SK-N-SH treated with all-trans-retinoic acid at 6 μM for 48 hours (cell line): ENCODE measurements around the gene JRKL.

ENCODE experiments used
- ARNTL ChIP-seq: fragments of 450-650 bp; formaldehyde crosslinking; IDR thresholded peaks from 2 replicates; pipeline ENCODE4 v1.5.0; 2020; ENCODE audit warnings: low read depth, mild to moderate bottlenecking, moderate library complexity, borderline replicate concordance
- BACH2 ChIP-seq: fragments of 250-450 bp; sonication (Bioruptor Pico); IDR thresholded peaks from 2 replicates; pipeline ENCODE4 v1.9.0; 2021; ENCODE audit warnings: mild to moderate bottlenecking, borderline replicate concordance
- SNAI2 ChIP-seq: fragments of 250-450 bp; sonication (Bioruptor Pico); IDR thresholded peaks from 2 replicates; pipeline ENCODE4 v1.5.0; 2020; ENCODE audit warnings: mild to moderate bottlenecking, moderate library complexity
- ZC3H10 ChIP-seq: fragments of 250-450 bp; sonication (Bioruptor Pico); IDR thresholded peaks from 2 replicates; pipeline ENCODE4 v1.5.1; 2021; ENCODE audit warnings: mild to moderate bottlenecking, moderate library complexity
- ZFP3 ChIP-seq: fragments of 250-450 bp; sonication (Bioruptor Pico); IDR thresholded peaks from 2 replicates; pipeline ENCODE4 v1.5.0; 2020; ENCODE audit warnings: mild to moderate bottlenecking, moderate library complexity
- ZFP30 ChIP-seq: fragments of 450-650 bp; formaldehyde crosslinking; IDR thresholded peaks from 2 replicates; pipeline ENCODE4 v1.5.0; 2022; ENCODE audit warnings: mild to moderate bottlenecking, moderate library complexity
- ZNF565 ChIP-seq: fragments of 450-650 bp; formaldehyde crosslinking; conservative IDR thresholded peaks from 2 replicates; pipeline ENCODE4 v1.5.0; 2020; ENCODE audit warnings: low read depth, mild to moderate bottlenecking, moderate library complexity
- ZNF70 ChIP-seq: fragments of 450-650 bp; formaldehyde crosslinking; IDR thresholded peaks from 2 replicates; pipeline ENCODE4 v1.5.0; 2020; ENCODE audit warnings: mild to moderate bottlenecking, moderate library complexity
- TF ChIP-seq, protein P1 (sequence below): fragments of 250-450 bp; sonication (Bioruptor Pico); IDR thresholded peaks from 2 replicates; pipeline ENCODE4 v1.8.0; 2021; ENCODE audit warnings: low read depth, mild to moderate bottlenecking, moderate library complexity, borderline replicate concordance
- TF ChIP-seq, protein P2 (sequence below): fragments of 250-450 bp; sonication (Bioruptor Pico); IDR thresholded peaks from 2 replicates; pipeline ENCODE4 v1.8.0; 2020; ENCODE audit warnings: mild to moderate bottlenecking, moderate library complexity, borderline replicate concordance
- TF ChIP-seq, protein P3 (sequence below): fragments of 250-450 bp; sonication (Bioruptor Pico); IDR thresholded peaks from 2 replicates; pipeline ENCODE4 v1.5.1; 2020; ENCODE audit warnings: low read depth, mild to moderate bottlenecking, moderate library complexity

DNA sequence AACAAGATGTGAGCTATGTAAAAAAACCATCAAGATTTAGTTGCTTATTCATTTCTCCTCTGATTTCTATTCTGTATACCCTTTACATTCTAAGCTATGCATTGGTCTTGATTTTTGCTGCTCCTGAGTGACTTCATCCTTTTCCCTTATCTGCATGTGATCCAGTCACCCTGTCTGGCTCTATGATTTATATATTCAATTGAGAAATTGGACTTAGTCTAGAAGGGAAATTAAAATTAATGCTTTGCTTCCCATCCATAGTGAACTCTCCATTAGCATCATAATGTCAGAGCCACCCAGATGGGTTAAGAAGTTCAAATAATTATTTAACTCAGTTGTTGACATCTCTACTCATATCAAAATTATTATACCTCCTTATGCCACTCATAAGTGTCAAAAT lies 5.0 kb downstream of the JRKL start:
- TF ChIP-seq BACH2 (CRISPR knock-in tag): no peak
- no peak for TF ChIP-seq SNAI2 (CRISPR knock-in tag)
- TF ChIP-seq, protein P1, sequence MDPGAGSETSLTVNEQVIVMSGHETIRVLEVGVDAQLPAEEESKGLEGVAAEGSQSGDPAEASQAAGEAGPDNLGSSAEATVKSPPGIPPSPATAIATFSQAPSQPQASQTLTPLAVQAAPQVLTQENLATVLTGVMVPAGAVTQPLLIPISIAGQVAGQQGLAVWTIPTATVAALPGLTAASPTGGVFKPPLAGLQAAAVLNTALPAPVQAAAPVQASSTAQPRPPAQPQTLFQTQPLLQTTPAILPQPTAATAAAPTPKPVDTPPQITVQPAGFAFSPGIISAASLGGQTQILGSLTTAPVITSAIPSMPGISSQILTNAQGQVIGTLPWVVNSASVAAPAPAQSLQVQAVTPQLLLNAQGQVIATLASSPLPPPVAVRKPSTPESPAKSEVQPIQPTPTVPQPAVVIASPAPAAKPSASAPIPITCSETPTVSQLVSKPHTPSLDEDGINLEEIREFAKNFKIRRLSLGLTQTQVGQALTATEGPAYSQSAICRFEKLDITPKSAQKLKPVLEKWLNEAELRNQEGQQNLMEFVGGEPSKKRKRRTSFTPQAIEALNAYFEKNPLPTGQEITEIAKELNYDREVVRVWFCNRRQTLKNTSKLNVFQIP: no peak
- TF ChIP-seq ZC3H10 (CRISPR knock-in tag): no peak
- TF ChIP-seq ZFP3 (CRISPR knock-in tag): no peak
- no peak for TF ChIP-seq ZFP30
- TF ChIP-seq, protein P2, sequence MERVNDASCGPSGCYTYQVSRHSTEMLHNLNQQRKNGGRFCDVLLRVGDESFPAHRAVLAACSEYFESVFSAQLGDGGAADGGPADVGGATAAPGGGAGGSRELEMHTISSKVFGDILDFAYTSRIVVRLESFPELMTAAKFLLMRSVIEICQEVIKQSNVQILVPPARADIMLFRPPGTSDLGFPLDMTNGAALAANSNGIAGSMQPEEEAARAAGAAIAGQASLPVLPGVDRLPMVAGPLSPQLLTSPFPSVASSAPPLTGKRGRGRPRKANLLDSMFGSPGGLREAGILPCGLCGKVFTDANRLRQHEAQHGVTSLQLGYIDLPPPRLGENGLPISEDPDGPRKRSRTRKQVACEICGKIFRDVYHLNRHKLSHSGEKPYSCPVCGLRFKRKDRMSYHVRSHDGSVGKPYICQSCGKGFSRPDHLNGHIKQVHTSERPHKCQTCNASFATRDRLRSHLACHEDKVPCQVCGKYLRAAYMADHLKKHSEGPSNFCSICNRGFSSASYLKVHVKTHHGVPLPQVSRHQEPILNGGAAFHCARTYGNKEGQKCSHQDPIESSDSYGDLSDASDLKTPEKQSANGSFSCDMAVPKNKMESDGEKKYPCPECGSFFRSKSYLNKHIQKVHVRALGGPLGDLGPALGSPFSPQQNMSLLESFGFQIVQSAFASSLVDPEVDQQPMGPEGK (CRISPR knock-in tag): no peak
- no peak for TF ChIP-seq ZNF565
- TF ChIP-seq ZNF70 (CRISPR knock-in tag): no peak
- TF ChIP-seq, protein P3, sequence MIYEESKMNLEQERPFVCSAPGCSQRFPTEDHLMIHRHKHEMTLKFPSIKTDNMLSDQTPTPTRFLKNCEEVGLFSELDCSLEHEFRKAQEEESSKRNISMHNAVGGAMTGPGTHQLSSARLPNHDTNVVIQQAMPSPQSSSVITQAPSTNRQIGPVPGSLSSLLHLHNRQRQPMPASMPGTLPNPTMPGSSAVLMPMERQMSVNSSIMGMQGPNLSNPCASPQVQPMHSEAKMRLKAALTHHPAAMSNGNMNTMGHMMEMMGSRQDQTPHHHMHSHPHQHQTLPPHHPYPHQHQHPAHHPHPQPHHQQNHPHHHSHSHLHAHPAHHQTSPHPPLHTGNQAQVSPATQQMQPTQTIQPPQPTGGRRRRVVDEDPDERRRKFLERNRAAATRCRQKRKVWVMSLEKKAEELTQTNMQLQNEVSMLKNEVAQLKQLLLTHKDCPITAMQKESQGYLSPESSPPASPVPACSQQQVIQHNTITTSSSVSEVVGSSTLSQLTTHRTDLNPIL (CRISPR knock-in tag): no peak
- no peak for TF ChIP-seq ARNTL (CRISPR knock-in tag)
